ENCODE data around the gene HOXB9.

HOXB9 gene

DNA sequence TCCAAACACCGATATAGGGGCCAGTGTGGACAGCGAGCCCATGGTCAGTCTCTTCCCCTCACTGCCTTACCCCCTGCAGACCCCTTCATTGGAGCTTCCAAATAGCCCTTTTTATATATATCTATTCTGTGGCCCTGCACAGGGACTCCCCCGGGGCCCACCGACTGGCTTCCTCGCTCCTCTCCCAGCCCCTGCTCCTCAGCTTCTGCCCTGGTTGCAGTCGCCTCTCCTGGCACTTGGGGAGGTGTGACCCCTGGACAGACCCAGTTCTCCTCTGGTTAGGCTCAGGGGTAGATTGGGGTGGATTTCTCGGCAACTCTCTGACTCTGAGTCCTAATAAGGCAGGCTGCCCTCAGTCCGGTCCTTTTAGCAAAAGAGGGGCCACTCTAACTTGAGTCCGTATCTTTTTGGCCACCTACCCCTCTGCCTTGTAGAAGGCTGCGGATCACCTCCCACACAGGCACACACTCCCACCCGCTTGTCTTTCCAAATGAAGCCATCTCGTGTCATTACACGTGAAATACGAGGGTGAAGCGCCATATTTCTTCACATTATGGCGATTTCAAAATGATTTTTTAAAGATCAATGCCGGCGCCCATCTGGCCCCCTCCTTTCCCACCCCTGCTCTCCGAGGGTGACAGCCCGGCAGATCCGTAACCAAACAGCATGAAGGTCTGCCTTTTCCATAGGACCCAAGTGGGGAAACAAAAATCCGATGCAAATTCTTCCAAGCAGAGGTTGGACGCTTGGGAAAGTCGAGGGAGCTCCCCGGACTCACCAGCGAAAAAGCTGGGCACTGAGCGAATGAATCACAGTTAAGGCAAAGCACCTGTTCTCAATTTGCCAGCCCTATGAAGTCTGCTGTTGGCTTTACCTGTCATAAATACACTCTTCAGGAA lies 1.7 kb upstream of the HOXB9 start:
- no peak for DNase-seq (ENCODE audit: low read depth)
- H3K4me3 ChIP-seq (ENCODE audit: low read length) = no peak overlapping the region
- TF ChIP-seq, protein P1, sequence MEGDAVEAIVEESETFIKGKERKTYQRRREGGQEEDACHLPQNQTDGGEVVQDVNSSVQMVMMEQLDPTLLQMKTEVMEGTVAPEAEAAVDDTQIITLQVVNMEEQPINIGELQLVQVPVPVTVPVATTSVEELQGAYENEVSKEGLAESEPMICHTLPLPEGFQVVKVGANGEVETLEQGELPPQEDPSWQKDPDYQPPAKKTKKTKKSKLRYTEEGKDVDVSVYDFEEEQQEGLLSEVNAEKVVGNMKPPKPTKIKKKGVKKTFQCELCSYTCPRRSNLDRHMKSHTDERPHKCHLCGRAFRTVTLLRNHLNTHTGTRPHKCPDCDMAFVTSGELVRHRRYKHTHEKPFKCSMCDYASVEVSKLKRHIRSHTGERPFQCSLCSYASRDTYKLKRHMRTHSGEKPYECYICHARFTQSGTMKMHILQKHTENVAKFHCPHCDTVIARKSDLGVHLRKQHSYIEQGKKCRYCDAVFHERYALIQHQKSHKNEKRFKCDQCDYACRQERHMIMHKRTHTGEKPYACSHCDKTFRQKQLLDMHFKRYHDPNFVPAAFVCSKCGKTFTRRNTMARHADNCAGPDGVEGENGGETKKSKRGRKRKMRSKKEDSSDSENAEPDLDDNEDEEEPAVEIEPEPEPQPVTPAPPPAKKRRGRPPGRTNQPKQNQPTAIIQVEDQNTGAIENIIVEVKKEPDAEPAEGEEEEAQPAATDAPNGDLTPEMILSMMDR (conservative IDR thresholded peaks at IDR 0.05; ENCODE audit: low read length) = no peak

DNA sequence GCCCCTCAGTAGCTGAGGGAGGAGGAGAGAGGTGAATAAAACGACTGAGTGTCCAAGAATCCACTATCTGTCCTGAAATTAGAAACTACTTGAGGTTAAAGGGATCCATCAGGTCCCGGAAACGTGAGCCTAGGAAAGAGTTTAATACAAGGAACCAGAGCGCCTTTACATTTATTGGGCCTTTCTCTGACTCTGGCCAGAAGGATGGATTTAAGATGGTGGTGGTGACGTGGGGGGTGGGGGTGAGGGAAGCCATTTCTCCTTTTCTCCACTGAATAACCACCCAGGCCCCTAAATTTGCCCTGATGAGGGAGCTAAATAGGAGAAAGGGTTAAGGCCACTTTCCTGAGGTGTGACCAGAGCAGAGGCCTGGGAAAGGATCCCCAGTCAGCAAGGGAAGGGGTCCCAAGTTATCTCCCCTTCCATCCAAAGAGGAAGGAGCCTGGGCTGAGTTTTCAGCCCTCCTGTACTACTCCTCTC lies 1.0 kb upstream of the HOXB9 start:
- peak overlapping the region; percentile 69 for H3K4me3 ChIP-seq (ENCODE audit: low read length)
- TF ChIP-seq, protein P1 (conservative IDR thresholded peaks at IDR 0.05; ENCODE audit: low read length) = no peak
- no peak for DNase-seq (ENCODE audit: low read depth)

- no peak for DNase-seq (ENCODE audit: low read depth)
- peak overlapping the region; percentile 69 for H3K4me3 ChIP-seq (ENCODE audit: low read length)
- TF ChIP-seq, protein P1 (conservative IDR thresholded peaks at IDR 0.05; ENCODE audit: low read length) = no peak
Measured at GRCh38 chr17:48625495-48626244, 488 bp downstream of the HOXB9 start.

DNA sequence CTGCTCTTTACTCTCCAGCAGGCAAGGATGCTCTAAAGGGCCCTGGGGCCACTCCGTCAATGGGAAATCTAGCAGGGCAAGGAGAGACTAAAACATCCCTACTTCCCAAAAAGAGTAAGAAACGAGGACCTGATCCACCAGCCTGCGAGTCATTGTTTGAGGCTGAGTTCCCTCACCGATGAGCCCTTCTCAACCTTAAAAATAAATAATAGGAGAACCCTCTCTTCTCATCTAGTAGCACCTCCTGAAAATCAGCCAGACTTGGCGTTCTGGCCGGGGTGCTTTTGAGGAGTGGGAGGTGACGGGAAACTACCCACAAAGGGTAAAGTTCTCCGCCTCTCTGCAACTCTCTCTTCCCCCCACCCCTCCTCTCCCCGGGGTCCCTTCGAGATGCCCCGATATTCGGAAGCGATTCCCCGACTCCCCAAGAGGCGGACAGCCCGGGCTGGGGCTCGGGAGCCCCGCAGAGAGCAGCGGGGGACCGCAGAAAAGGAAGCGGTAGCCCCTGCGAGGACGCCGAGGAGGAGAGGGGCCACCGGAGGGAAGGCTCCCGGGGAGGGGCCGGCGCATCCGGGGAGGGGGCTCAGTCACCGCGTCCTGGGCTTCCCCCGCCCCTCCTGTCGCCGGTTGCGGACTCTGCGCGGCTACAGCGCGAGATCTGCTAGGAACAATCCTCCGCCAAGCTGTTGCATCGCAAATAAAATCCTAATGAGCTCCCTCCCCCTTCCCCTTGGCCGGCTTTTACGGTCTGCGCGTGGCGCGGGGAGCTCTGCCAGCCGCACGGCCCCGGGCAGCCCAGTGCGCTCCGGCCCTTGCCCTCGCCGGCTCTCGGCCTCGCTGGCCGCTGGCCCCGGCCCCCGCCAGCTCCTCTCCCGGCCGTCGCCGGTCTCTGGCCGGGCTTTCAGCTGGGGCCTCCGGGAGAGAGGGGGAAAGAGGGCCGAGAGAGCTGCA lies 1.3 kb downstream of the HOXB9 start:
- H3K4me3 ChIP-seq (ENCODE audit: low read length) = peak overlapping the region; percentile 69
- TF ChIP-seq, protein P1 (conservative IDR thresholded peaks at IDR 0.05; ENCODE audit: low read length) = no peak
- DNase-seq (ENCODE audit: low read depth) = peak; percentile 47

GRCh38 chr17:48624118-48624517 lies 2.0 kb downstream of the HOXB9 start:
- DNase-seq (ENCODE audit: low read depth) = no peak
- H3K4me3 ChIP-seq (ENCODE audit: low read length) = peak overlapping the region; percentile 69
- TF ChIP-seq, protein P1 (conservative IDR thresholded peaks at IDR 0.05; ENCODE audit: low read length) = no peak

- TF ChIP-seq, protein P1 (conservative IDR thresholded peaks at IDR 0.05; ENCODE audit: low read length) = no peak
- H3K4me3 ChIP-seq (ENCODE audit: low read length) = no peak overlapping the region
- no peak for DNase-seq (ENCODE audit: low read depth)
Measured at GRCh38 chr17:48623583-48623982, 2.6 kb downstream of the HOXB9 start.

Measured in AG10803 (cell line).